ENCODE results near the gene ASXL1.
"Not testable (repeated sequence)": the region's sequence is repeated elsewhere in the genome, so short reads cannot be mapped to it uniquely, and the experiment has no call there.

The ASXL1 gene

GRCh38 chr20:32363492-32363891 is 5.4 kb downstream of the ASXL1 start:
- DNase-seq: no peak

GRCh38 chr20:32364554-32365208 is 6.5 kb downstream of the ASXL1 start:
- DNase-seq: no peak

- no peak for DNase-seq
Observed at GRCh38 chr20:32365564-32365963, 7.4 kb downstream of the ASXL1 start.

- no peak for DNase-seq
Observed at GRCh38 chr20:32366380-32366779, 8.2 kb downstream of the ASXL1 start.

GRCh38 chr20:32368323-32368722 is 10.2 kb downstream of the ASXL1 start:
- no peak for DNase-seq

GRCh38 chr20:32368925-32369324 is 10.8 kb downstream of the ASXL1 start:
- no peak for DNase-seq

GRCh38 chr20:32370897-32371296 is 12.8 kb downstream of the ASXL1 start:
- DNase-seq: no peak

GRCh38 chr20:32378461-32378860 is 20.3 kb downstream of the ASXL1 start:
- no peak for DNase-seq

- not testable (repeated sequence) for DNase-seq
Observed at GRCh38 chr20:32380037-32380436, 21.9 kb downstream of the ASXL1 start.

GRCh38 chr20:32380745-32381144 is 22.6 kb downstream of the ASXL1 start:
- no peak for DNase-seq

- no peak for DNase-seq
Observed at GRCh38 chr20:32382102-32382950, 24.2 kb downstream of the ASXL1 start.

- not testable (repeated sequence) for DNase-seq
Observed at GRCh38 chr20:32383441-32383840, 25.3 kb downstream of the ASXL1 start.

GRCh38 chr20:32385541-32385940 is 27.4 kb downstream of the ASXL1 start:
- no peak for DNase-seq

GRCh38 chr20:32386091-32386490 is 28.0 kb downstream of the ASXL1 start:
- DNase-seq: no peak

GRCh38 chr20:32387252-32387651 is 29.1 kb downstream of the ASXL1 start:
- DNase-seq: peak; percentile 71

GRCh38 chr20:32391003-32391402 is 32.9 kb downstream of the ASXL1 start:
- no peak for DNase-seq

GRCh38 chr20:32395066-32395465 is 36.9 kb downstream of the ASXL1 start:
- no peak for DNase-seq

- DNase-seq: no peak
Observed at GRCh38 chr20:32396646-32397160, 38.6 kb downstream of the ASXL1 start.

- DNase-seq: no peak
Observed at GRCh38 chr20:32397567-32398084, 39.5 kb downstream of the ASXL1 start.

- no peak for DNase-seq
Observed at GRCh38 chr20:32400476-32400875, 42.3 kb downstream of the ASXL1 start.

GRCh38 chr20:32404017-32404416 is 45.9 kb downstream of the ASXL1 start:
- no peak for DNase-seq

- no peak for DNase-seq
Observed at GRCh38 chr20:32406701-32407100, 48.6 kb downstream of the ASXL1 start.

GRCh38 chr20:32407131-32407750 is 49.1 kb downstream of the ASXL1 start:
- peak; percentile 65 for DNase-seq
